PC-9 (cell line): Measurements from ENCODE around the gene FLT4.

Experiments
- CTCF ChIP-seq: fragments of 200-600 bp; sonication (generic); conservative IDR thresholded peaks from 2 replicates; pipeline ENCODE4 v1.6.1; 2017; ENCODE audit warnings: mixed run types, antibody characterized with exemption, mild to moderate bottlenecking, moderate library complexity
- EZH2 ChIP-seq: fragments of 200-600 bp; sonication (generic); IDR thresholded peaks from 2 replicates; pipeline ENCODE4 v1.8.0; 2017; ENCODE audit warnings: antibody characterized with exemption, low read depth

- TF ChIP-seq CTCF (0 out of 2 replicates have a peak, but pooled peaks have one; percentile 33), EZH2 (no peak)
These were observed 38.1 kb downstream of the FLT4 start for GRCh38 chr5:180611140-180611850.
